ACC112 (cell line): Measurements from ENCODE around the gene NLGN2.

Source experiments
- H2AFZ ChIP-seq: fragments of 200-600 bp; sonication (generic); one replicate; pipeline ENCODE4 v1.6.0; 2017; ENCODE audit warnings: antibody characterized with exemption, low read length; ENCODE audit not compliant: unreplicated experiment
- H3K27ac ChIP-seq: fragments of 200-600 bp; sonication (generic); 2 replicates; pipeline ENCODE4 v1.5.1; 2014; ENCODE audit warnings: low read depth, mild to moderate bottlenecking, antibody characterized with exemption, low read length, moderate library complexity
- H3K27me3 ChIP-seq: fragments of 200-600 bp; sonication (generic); 2 replicates; pipeline ENCODE4 v1.6.1; 2014; ENCODE audit warnings: mild to moderate bottlenecking, antibody characterized with exemption, low read length, moderate library complexity, mixed read lengths; ENCODE audit not compliant: insufficient read depth
- H3K36me3 ChIP-seq: fragments of 200-600 bp; sonication (generic); 2 replicates; pipeline ENCODE4 v1.6.1; 2016; ENCODE audit warnings: mild to moderate bottlenecking, antibody characterized with exemption, low read length, moderate library complexity, mixed read lengths; ENCODE audit not compliant: insufficient read depth
- H3K4me1 ChIP-seq: fragments of 200-600 bp; sonication (generic); one replicate; pipeline ENCODE4 v1.6.1; 2016; ENCODE audit warnings: low read length, mixed read lengths; ENCODE audit not compliant: insufficient read depth, unreplicated experiment, control insufficient read depth
- H3K4me3 ChIP-seq: fragments of 200-600 bp; sonication (generic); 2 replicates; pipeline ENCODE4 v1.5.1; 2014; ENCODE audit warnings: mild to moderate bottlenecking, low read depth, low read length
- H3K79me2 ChIP-seq: fragments of 200-600 bp; sonication (generic); one replicate; pipeline ENCODE4 v1.6.0; 2016; ENCODE audit warnings: low read length; ENCODE audit not compliant: control insufficient read depth, unreplicated experiment, insufficient read depth

Gene NLGN2

DNA sequence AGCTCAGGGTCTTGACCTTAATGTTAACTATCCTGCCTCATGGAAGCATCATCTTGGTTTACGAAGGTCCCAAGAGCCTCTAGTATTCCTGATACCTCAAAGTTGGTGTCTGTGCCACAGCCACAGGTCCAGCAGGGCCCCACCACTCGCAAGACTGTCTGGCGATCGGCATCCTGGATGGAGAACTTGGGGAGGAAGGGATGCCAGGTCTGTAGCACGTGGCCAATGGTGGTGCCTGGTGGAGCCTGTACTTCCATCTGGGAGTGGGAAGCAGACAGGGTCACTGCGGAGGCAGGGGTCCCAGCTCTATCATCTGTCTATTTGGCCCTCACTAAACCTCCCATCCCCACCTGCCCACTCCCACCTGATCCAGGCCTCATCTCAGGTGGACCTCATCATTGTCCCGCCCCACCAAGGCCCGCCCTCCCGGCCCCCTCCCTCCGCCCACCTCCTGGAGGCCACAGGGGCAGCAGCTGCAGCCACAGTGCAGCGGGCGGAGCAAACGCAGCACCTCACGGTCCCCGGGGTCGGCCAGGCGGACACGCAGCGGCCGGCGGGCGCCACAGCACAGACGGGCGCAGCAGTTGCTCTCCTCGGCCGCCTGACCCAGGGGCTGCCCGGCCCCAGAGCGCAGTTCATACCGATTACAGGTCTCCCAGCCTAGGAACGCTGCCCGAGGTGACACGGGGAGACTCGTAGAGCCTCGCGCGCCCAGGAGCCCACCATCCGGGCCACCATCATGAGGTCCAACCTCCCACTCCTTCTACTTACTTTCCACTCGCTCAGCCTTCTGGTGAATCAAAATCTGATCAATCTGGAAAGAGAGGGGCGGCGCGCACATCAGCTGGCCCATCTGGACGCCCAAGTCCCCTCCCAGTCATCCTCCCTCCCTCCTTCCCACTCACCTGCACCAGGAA is 14.7 kb upstream of the NLGN2 start:
- Histone ChIP-seq H2AFZ (no peak overlapping the region), H3K4me3 (peak overlapping the region; percentile 89), H3K4me1 (peaks cover 4% of the 10 kb centered on the region), H3K27me3 (no peaks in the 10 kb centered on the region), H3K79me2 (peaks cover 5% of the 10 kb centered on the region), H3K36me3 (peaks cover 10% of the 10 kb centered on the region; the same call in 1 of the 2 replicates), H3K27ac (no peak overlapping the region)

- H3K27ac ChIP-seq = peak overlapping the region; percentile 75
- no peaks in the 10 kb centered on the region for H3K27me3 ChIP-seq
- peaks cover 5% of the 10 kb centered on the region for H3K79me2 ChIP-seq
- H3K4me1 ChIP-seq = peaks cover 4% of the 10 kb centered on the region
- H3K4me3 ChIP-seq = peak overlapping the region; percentile 89
- peak overlapping the region; percentile 76 for H2AFZ ChIP-seq
- peaks cover 10% of the 10 kb centered on the region; the same call in 1 of the 2 replicates for H3K36me3 ChIP-seq
Measured at GRCh38 chr17:7393613-7394451, 13.8 kb upstream of the NLGN2 start.

- Histone ChIP-seq H2AFZ (peak within 1 kb of the TSS; percentile 83), H3K36me3 (peaks cover 9% of the 10 kb centered on the region; the same call in 1 of the 2 replicates), H3K27ac (peak within 1 kb of the TSS; percentile 75), H3K4me1 (peaks cover 4% of the 10 kb centered on the region), H3K79me2 (peaks cover 5% of the 10 kb centered on the region), H3K27me3 (no peaks in the 10 kb centered on the region), H3K4me3 (peak within 1 kb of the TSS; percentile 89)
Measured at GRCh38 chr17:7394452-7395191, 13.0 kb upstream of the NLGN2 start, which contains the start of gene PLSCR3. Gene PLSCR3 (minus strand): TSS chr17:7394525. CDS start chr17:7394110, 415 bp downstream.

GRCh38 chr17:7396147-7396546 is 11.5 kb upstream of the NLGN2 start:
- Histone ChIP-seq H3K27ac (no peak overlapping the region), H3K4me3 (no peak overlapping the region), H3K27me3 (no peaks in the 10 kb centered on the region), H2AFZ (no peak overlapping the region), H3K36me3 (peaks cover under 1% of the 10 kb centered on the region; the same call in 1 of the 2 replicates), H3K79me2 (peaks cover 5% of the 10 kb centered on the region), H3K4me1 (peaks cover 4% of the 10 kb centered on the region)

GRCh38 chr17:7398612-7399011 is 9.0 kb upstream of the NLGN2 start:
- Histone ChIP-seq H3K4me1 (peaks cover 6% of the 10 kb centered on the region), H3K4me3 (no peak overlapping the region), H3K36me3 (no peaks in the 10 kb centered on the region), H3K27me3 (no peaks in the 10 kb centered on the region), H3K27ac (no peak overlapping the region), H3K79me2 (peaks cover 10% of the 10 kb centered on the region), H2AFZ (no peak overlapping the region)

- Histone ChIP-seq H3K4me1 (peaks cover 9% of the 10 kb centered on the region), H2AFZ (peak overlapping the region; percentile 77), H3K27me3 (no peaks in the 10 kb centered on the region), H3K36me3 (no peaks in the 10 kb centered on the region), H3K79me2 (peaks cover 26% of the 10 kb centered on the region), H3K4me3 (peak overlapping the region; percentile 89), H3K27ac (peak overlapping the region; percentile 17)
Measured at GRCh38 chr17:7403043-7403726, 4.5 kb upstream of the NLGN2 start.

DNA sequence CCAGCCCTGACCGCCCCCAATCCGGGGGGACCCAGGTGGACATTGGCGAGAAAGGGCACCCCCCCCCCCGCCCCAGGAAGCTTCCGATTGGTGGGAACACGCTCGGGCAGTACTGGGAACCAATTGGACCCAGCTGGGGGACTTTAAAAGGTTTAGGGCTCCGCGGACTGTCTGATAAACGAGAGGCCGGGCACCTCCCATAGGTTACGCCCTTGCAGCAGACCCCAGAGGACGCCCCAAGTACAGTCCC is 4.0 kb upstream of the NLGN2 start:
- peak overlapping the region; percentile 89 for H3K4me3 ChIP-seq
- H3K36me3 ChIP-seq = no peaks in the 10 kb centered on the region
- peaks cover 26% of the 10 kb centered on the region for H3K79me2 ChIP-seq
- H3K27ac ChIP-seq = peak overlapping the region; percentile 17
- H2AFZ ChIP-seq = peak overlapping the region; percentile 77
- H3K4me1 ChIP-seq = peaks cover 9% of the 10 kb centered on the region
- no peaks in the 10 kb centered on the region for H3K27me3 ChIP-seq

DNA sequence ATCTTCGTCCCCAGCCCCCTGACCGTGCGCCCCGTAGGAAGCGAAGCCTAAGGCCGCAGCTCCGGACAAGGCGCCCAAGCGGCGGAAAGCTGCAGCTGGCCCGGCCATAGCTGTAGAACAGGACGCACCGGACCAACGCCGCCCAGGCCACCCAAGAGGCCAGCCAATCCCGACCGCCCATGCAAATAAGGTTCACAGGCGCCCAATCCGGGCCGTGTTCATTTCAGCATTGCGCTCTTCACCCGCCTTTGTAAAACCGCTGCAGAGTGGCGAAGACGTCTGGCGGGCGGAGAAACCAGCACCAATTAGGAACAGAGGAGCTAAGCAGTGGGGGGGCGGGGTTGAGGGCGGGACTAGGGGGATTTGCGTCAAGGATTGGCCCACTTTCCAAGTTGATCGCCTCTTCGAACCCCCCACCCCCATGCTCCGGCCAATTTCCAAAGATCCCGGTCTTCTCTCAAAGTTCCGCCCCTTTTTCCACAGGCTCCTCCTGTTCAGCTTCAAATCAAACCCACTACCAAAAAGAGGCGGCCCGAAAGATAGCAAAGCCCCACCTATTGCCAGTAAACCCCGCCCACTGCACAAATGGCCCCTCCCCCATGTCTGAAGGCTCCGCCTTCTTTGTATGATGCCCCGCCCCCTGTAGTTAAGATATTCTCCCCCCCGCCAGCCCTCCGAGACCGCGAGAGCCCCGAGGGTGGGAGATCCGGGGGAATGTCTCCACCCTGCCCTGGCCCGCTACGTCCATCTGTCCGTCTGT is 3.5 kb upstream of the NLGN2 start, which contains the start of gene TMEM256:
Gene TMEM256, minus strand, starts transcription at position 121 of the 760 bp plus-strand sequence. Its CDS starts 13 bp downstream, at position 108.
- H3K27ac ChIP-seq = peak within 1 kb of the TSS; percentile 53

GRCh38 chr17:7404737-7405349 is 2.8 kb upstream of the NLGN2 start:
- peaks cover 9% of the 10 kb centered on the region for H3K4me1 ChIP-seq
- peak overlapping the region; percentile 89 for H3K4me3 ChIP-seq
- H2AFZ ChIP-seq = peak overlapping the region; percentile 85
- H3K27ac ChIP-seq = no peak overlapping the region
- H3K36me3 ChIP-seq = 0 out of 2 replicates have a peak, but pooled peaks cover 7% of the 10 kb centered on the region
- H3K79me2 ChIP-seq = peaks cover 26% of the 10 kb centered on the region
- H3K27me3 ChIP-seq = no peaks in the 10 kb centered on the region

More for the DNA sequence above, 3.5 kb upstream of the NLGN2 start, which contains the start of gene TMEM256:
- H3K36me3 ChIP-seq = no peaks in the 10 kb centered on the region
- H3K4me3 ChIP-seq = peak within 1 kb of the TSS; percentile 89
- no peaks in the 10 kb centered on the region for H3K27me3 ChIP-seq
- peak within 1 kb of the TSS; percentile 85 for H2AFZ ChIP-seq
- peaks cover 9% of the 10 kb centered on the region for H3K4me1 ChIP-seq
- H3K79me2 ChIP-seq = peaks cover 26% of the 10 kb centered on the region
